Transverse colon (tissue), 3 donors: Measurements from ENCODE around the gene CLCA4.

Experiments
- CTCF ChIP-seq, 5 experiments: fragments of 200-600 bp in 3 of 5; fragments of 450-650 bp in 2 of 5; sonication (generic) in 3 of 5; IDR thresholded peaks; 1 replicate in 2 of 5; 2 replicates in 3 of 5; pipeline ENCODE4 v1.5.1; 2016 to 2017; ENCODE audit warnings: antibody characterized with exemption in 5 of 5, inconsistent platforms in 3 of 5, mild to moderate bottlenecking in 2 of 5, moderate library complexity in 1 of 5
- EP300 ChIP-seq: sonication (generic); formaldehyde crosslinking; IDR thresholded peaks from one replicate; pipeline ENCODE4 v1.6.1; 2017; ENCODE audit warnings: antibody characterized with exemption, low read depth
- POLR2A ChIP-seq: fragments of 450-650 bp; IDR thresholded peaks from one replicate; pipeline ENCODE4 v1.6.1; 2016; ENCODE audit warnings: antibody characterized with exemption, mild to moderate bottlenecking, moderate library complexity

- TF ChIP-seq CTCF (IDR thresholded peaks at IDR 0.05) (no peak), EP300 (no peak), POLR2A (no peak)
Measured at GRCh38 chr1:86503406-86504136, 43.3 kb upstream of the CLCA4 start.
